GM21717 (cell line): ENCODE measurements around the gene DCAF10.
A peak's percentile ranks its signal among the peaks of the same experiment; 100 is the strongest.
"Not testable (repeated sequence)": the region's sequence is repeated elsewhere in the genome, so short reads cannot be mapped to it uniquely, and the experiment has no call there.

Experiments
- ATAC-seq: cut with Tn5 transposase; IDR thresholded peaks from one replicate; pipeline ENCODE4 v1.9.1; 2021; ENCODE audit warnings: mild to moderate bottlenecking, moderate library complexity; ENCODE audit not compliant: unreplicated experiment

DCAF10 gene, protein sequence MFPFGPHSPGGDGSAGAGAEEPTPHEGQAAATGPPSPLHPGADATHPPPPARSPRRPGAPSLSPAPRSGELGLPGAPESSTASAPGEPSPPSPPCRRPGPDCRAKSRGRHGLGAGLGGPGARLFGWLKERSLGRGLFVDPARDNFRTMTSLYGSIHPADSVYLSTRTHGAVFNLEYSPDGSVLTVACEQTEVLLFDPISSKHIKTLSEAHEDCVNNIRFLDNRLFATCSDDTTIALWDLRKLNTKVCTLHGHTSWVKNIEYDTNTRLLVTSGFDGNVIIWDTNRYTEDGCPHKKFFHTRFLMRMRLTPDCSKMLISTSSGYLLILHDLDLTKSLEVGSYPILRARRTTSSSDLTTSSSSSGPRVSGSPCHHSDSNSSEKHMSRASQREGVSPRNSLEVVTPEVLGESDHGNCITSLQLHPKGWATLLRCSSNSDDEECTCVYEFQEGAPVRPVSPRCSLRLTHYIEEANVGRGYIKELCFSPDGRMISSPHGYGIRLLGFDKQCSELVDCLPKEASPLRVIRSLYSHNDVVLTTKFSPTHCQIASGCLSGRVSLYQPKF

DNA sequence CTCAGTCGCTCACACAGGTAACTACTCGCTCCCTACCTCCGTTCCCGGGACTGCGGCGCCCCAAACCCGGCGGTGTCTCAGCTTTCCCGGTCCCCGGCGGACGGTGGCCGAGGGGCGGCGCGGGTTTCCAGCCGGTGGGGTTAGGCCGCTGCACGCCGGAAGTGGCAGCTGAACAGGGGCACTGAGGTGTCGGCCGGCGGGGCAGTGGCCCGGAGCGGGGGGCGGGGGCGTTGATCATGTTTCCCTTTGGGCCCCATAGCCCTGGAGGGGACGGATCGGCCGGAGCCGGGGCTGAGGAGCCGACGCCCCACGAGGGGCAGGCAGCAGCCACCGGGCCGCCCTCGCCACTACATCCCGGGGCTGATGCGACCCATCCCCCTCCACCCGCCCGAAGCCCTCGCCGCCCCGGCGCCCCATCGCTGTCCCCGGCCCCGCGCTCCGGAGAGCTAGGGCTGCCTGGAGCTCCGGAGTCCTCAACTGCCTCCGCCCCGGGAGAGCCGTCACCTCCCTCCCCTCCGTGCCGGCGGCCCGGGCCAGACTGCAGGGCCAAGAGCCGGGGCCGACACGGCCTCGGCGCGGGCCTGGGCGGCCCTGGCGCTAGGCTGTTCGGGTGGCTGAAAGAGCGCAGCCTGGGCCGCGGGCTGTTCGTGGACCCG is at the start of gene DCAF10:
DCAF10 (plus strand) TSS at position 167 of the 656 bp plus-strand sequence; CDS start at position 237, 70 bp downstream.
- ATAC-seq = peak; percentile 66

- no peak for ATAC-seq
Observed at GRCh38 chr9:37751186-37751585, 49.4 kb upstream of the DCAF10 start.

GRCh38 chr9:37751704-37752103 is 48.9 kb upstream of the DCAF10 start:
- not testable (repeated sequence) for ATAC-seq

GRCh38 chr9:37752112-37752511 is 48.5 kb upstream of the DCAF10 start:
- not testable (repeated sequence) for ATAC-seq

- no peak for ATAC-seq
Observed at GRCh38 chr9:37752642-37753488, 47.7 kb upstream of the DCAF10 start.

DNA sequence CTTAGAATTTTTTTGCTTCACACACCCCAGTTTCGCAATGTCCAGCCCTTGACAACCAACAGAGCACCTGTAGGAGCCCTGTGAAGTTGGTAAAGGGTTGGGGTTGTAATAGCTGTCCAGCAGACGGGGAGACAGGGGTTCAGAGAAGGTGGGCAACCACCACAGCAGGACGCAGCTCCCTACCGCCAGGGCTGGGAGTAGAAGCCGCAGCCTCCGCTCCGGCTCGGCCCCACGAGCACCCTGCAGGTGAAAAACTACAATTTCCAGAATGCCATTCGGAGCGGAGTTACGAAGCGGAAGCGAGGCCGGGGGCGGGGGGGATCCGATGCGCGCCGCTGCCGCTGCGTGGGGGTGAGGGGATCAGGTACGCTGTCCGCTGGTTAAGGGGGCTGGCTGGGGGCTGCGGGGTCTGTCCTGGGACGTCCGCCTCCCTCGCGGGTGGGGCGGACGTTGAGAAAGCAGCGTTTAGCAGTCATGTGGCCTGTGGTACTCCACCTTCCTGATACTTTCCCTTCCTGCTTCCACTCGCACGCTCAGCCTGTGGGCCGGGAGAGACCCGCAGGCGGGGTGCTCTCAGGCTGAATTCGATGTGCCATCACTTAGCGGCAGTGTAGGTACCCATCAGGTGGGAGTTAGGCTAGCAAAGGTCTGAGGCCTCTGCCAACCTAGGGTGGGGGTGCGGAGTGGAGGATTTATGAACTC is 47.0 kb upstream of the DCAF10 start, which contains the start of gene TRMT10B:
TRMT10B (plus strand) TSS at position 317 of the 702 bp plus-strand sequence. CDS start 8,127 bp downstream, outside the sequence.
- ATAC-seq = peak; percentile 86

- no peak for ATAC-seq
Observed at GRCh38 chr9:37758747-37759146, 41.9 kb upstream of the DCAF10 start.

GRCh38 chr9:37760416-37761161 is 40.0 kb upstream of the DCAF10 start:
- no peak for ATAC-seq

- ATAC-seq = no peak
Observed at GRCh38 chr9:37761511-37761910, 39.1 kb upstream of the DCAF10 start.

- not testable (repeated sequence) for ATAC-seq
Observed at GRCh38 chr9:37765263-37765662, 35.3 kb upstream of the DCAF10 start.

DNA sequence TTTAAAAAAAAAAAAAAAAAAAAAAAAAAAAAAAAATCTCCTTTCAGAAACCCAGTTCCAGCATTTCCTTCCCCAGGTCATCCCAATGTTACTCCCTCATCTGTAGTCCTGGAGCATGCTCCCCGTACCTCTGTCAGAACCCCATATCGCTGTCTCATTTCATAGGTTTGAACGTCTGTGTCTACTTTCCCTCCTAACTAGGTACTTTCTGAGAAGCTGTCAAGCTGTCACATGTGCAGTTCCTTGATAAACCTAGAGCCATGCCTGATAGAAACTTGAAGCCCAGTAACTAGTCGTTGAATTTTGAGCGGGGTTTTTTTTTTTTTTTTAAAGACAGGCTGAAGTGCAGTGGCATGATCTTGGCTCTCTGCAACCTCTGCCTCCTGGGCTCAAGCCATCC is 31.3 kb upstream of the DCAF10 start:
- ATAC-seq = no peak

DNA sequence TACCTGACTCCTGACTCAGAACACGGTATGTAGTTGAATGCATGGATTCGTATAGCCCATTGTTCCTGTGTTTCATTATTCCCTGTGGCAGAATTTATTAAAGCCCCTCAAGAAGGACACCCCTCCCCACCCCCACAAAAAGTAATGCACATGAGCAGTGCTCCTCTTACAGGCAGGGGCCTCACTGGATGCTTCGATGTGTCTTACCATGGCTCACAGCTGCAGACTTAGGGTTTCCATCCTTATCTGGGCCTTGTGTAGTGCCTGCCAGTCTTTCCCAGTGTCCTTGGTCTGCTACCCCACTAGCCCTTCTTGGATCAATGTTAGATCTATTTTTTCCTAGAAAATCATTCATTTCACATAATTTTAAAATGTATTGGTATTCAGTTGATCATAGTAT is 30.6 kb upstream of the DCAF10 start:
- no peak for ATAC-seq

DNA sequence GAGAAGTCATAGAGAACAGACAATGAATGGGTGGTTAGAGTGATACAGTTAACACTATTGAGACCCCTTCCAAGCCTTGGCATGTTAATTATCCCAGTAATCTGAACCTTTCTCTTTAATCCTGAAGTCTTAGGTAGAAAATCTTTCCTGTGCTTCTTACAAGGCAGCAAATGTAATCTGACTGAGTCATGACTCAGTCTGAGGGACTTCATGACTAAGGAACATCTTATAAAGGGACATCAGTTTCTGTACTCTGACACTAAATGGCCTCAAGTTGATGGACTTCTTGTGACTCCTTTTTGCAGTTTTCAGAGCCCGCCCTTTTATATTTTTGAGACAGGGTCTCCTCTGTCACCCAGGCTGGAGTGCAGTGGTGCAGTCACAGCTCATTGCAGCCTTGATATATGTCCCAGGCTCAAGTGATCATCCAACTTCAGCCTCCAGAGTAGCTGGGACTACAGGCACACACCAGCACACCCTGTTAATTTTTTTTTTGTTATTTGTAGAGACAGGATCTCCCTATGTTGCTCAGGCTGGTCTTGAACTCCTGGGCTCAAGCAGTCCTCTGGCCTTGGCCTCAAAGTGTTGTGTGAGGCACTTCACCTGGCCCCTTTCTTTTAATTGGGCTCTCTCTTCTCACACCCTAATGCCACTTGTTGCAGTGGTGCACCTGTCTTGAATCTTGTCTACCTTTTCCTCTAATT is 25.2 kb upstream of the DCAF10 start:
- ATAC-seq = no peak

- ATAC-seq = no peak
Observed at GRCh38 chr9:37776328-37776727, 24.3 kb upstream of the DCAF10 start.

DNA sequence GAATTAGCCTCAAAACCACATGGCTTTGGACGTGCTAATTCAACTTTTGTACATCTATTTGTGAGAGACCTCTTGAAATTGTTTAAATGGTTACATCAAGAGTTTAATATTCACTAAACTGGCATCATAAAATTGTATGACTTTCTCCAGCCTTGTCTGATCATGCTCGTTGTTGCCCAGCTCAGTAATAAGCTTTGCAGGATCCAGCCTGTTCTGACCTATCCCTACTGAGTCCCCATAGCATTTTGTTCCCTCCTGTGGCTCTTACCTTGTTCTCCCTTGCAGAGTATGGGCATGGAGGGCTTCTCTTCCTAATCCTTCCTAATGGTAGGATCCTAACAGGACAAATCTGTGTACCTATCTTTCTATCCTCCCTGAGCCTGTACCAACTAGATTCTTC is 22.1 kb upstream of the DCAF10 start:
- ATAC-seq = no peak

DNA sequence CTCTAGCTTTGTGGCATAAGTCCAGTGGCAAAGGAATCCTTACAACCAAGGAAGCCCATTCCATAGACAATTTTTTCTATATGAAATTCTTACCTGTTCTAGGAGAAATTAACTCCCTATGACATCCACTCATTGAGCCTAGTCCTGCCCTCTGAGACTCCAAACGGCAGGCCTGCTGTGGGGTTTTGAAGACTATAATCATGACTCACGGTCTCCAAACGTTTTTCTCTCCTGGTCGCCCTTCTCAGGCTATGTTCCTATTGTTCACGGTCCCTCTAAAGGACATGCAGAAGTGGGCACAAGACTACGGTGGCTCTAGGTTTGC is 16.3 kb upstream of the DCAF10 start:
- peak; percentile 10 for ATAC-seq

- peak; percentile 89 for ATAC-seq
Observed at GRCh38 chr9:37784616-37785483, 15.7 kb upstream of the DCAF10 start, which contains the start of gene EXOSC3. TSS of gene EXOSC3 (minus strand) at chr9:37785064. CDS start at chr9:37785044, 20 bp downstream.

DNA sequence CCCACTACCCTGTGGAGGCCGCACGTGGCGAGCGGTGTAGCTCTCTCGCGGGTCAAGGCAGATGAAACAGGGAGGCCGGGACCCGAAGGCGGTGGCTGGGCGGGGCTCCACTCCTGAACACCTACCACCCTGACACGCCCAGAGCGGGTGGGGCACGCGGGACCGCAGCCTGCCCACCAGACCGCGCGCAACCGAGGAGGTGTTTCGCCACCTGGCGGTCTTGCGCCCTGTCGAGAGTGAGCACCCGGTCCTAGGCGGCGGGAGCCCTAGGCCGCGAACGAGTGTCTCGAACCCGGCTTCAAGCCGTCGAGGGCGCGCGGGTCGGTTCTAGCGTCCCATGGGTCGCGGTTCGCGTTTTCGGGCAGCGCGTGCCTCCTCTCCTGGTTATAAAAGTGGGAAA is 13.5 kb upstream of the DCAF10 start:
- no peak for ATAC-seq
